IPS-18a (cell line): ENCODE data around the gene THUMPD3.

ENCODE experiments used
- H3K27ac ChIP-seq: one replicate; pipeline ENCODE4 v1.5.1; 2013; ENCODE audit warnings: low read length
- H3K27me3 ChIP-seq: one replicate; pipeline ENCODE4 v1.6.1; 2013; ENCODE audit warnings: mild to moderate bottlenecking, low read length; ENCODE audit not compliant: control insufficient read depth, insufficient read depth
- H3K36me3 ChIP-seq: one replicate; pipeline ENCODE4 v1.6.1; 2013; ENCODE audit warnings: low read depth, low read length; ENCODE audit not compliant: control insufficient read depth
- H3K4me1 ChIP-seq: one replicate; pipeline ENCODE4 v1.6.1; 2013; ENCODE audit warnings: low read depth, low read length; ENCODE audit not compliant: control insufficient read depth
- H3K4me3 ChIP-seq: one replicate; pipeline ENCODE4 v1.5.1; 2013; ENCODE audit warnings: low read length
- H3K9ac ChIP-seq: one replicate; pipeline ENCODE4 v1.6.1; 2013; ENCODE audit warnings: mild to moderate bottlenecking, low read length, moderate library complexity
- H3K9me3 ChIP-seq: one replicate; pipeline ENCODE4 v1.6.1; 2013; ENCODE audit warnings: low read depth, low read length; ENCODE audit not compliant: control insufficient read depth

THUMPD3 gene

DNA sequence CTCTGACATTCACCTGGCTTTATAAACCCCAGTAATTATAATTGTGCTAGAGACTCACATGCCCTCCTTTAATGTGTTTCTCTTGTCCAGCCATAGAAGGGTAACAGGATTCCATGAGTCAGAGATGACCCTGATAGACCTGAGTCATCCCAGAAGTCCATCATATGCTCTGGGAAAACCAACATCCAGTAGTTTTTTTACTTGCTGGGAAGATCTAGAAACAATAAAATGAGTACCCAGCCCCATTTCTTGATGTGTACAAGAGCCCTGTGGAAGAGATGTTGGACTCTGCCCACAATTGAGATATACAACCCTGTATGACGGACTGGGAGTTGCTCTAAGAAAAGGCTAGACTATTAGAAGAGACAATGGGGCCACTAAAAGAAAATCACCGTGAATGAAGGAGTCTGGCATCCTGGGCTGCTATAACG is 22.4 kb upstream of the THUMPD3 start:
- H3K27ac ChIP-seq = no peak overlapping the region
- H3K36me3 ChIP-seq = no peaks in the 10 kb centered on the region
- H3K4me3 ChIP-seq = no peak overlapping the region
- no peaks in the 10 kb centered on the region for H3K4me1 ChIP-seq
- no peak overlapping the region for H3K9ac ChIP-seq
- no peaks in the 10 kb centered on the region for H3K9me3 ChIP-seq
- H3K27me3 ChIP-seq = no peaks in the 10 kb centered on the region

DNA sequence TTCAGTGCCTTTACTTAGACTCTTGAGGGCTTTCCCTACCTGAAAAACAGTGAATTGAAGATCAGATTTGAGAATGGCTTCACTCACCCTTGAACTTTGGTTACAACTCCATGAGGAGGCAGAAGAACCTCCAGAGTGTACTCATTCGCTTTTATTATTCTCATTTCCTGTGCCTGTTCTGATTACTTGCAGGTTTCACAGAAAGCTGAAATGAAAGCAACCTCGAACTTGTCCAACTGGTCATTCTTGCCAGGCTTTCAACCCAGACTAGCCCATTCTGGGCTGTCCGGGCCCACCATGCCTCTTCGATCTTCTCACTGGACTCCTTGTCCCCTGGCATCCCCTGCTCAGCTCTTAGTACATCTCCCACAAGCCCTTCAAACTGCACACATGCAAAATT is 20.2 kb upstream of the THUMPD3 start:
- Histone ChIP-seq H3K4me1 (no peaks in the 10 kb centered on the region), H3K27me3 (no peaks in the 10 kb centered on the region), H3K9me3 (no peaks in the 10 kb centered on the region), H3K9ac (no peak overlapping the region), H3K36me3 (no peaks in the 10 kb centered on the region), H3K4me3 (no peak overlapping the region), H3K27ac (no peak overlapping the region)

DNA sequence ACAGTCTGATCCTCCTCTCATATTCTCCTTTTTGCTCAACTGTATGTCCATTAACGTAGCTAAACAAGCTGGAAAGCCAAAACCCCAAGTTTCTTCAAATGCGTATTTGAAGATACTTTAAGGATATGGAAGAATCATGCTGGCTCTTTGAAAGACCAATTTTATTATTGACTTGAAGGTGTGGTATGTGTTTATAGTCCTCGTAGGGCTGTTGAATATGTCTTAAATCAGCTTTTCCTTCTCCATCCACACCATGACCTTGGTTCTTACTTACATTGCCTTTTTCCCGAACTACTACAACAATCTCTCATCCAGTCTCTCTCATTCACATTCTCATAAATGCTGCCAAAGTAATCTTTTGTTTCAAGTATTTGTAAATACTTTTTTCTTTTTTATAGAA is 19.7 kb upstream of the THUMPD3 start:
- no peaks in the 10 kb centered on the region for H3K36me3 ChIP-seq

DNA sequence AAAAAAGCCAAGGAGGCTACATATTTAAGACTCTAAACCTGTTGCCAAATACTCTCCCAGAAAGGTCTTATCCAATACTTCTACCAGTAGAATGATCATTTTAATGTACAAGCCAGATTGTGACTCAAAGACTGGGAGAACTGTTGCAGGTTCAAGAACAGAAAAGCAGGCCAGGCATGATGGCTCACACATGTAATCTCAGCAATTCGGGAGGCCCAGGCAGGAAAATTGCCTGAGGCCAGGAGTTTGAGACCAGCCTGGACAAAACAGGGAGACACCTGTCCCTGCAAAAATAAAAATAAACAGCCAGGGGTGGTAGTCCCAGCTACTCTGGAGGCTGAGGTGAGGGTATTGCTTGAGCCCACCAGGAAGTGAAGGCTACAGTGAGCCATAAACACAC is 17.8 kb upstream of the THUMPD3 start:
- H3K4me1 ChIP-seq = peaks cover 4% of the 10 kb centered on the region
- no peaks in the 10 kb centered on the region for H3K27me3 ChIP-seq
- no peaks in the 10 kb centered on the region for H3K9me3 ChIP-seq
- no peak overlapping the region for H3K27ac ChIP-seq
- H3K4me3 ChIP-seq = no peak overlapping the region
- no peaks in the 10 kb centered on the region for H3K36me3 ChIP-seq
- no peak overlapping the region for H3K9ac ChIP-seq

More for the DNA sequence above, 19.7 kb upstream of the THUMPD3 start:
- no peak overlapping the region for H3K4me3 ChIP-seq
- H3K9ac ChIP-seq = no peak overlapping the region
- H3K9me3 ChIP-seq = no peaks in the 10 kb centered on the region
- H3K27me3 ChIP-seq = no peaks in the 10 kb centered on the region
- H3K27ac ChIP-seq = no peak overlapping the region
- H3K4me1 ChIP-seq = no peaks in the 10 kb centered on the region

DNA sequence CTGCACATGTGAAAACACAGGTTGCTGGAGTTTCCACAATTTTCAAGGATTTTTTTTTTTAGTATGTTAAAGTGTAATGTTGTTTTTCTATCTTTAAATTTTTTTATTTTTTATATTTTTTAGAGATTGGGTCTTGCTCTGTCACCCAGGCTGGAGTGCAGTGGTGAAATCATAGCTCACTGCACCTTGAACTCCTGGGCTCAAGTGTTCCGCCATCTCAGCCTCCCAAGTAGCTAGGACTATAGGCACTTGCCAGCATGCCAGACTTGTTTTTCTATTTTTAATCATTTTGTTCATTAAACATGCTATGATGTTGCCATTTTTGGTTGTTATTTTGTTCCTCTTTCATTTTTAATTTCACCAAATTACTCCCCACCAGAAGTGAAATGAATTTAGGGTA is 16.7 kb upstream of the THUMPD3 start:
- H3K9me3 ChIP-seq = no peaks in the 10 kb centered on the region
- no peak overlapping the region for H3K4me3 ChIP-seq
- H3K36me3 ChIP-seq = no peaks in the 10 kb centered on the region
- no peak overlapping the region for H3K27ac ChIP-seq
- no peaks in the 10 kb centered on the region for H3K27me3 ChIP-seq
- H3K4me1 ChIP-seq = peaks cover 15% of the 10 kb centered on the region
- no peak overlapping the region for H3K9ac ChIP-seq

DNA sequence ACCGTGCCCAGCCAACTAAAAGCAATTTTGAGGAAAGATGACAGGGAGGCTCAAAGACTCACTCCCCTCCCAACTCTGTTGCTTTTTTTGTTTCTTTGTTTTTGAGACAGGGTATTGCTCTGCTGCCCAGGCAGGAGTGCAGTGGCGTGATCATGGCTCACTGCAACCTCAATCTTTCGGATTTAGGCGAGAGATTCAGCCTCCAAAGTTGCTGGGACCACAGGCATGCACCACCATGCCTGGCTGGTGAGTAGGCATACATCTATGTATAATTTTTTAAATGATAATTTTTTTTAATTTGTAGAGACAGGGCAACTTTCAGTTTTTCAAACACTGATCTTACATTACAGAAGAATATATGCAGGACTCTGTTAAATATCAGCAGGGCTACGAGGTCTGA is 15.8 kb upstream of the THUMPD3 start:
- Histone ChIP-seq H3K4me1 (peaks cover 24% of the 10 kb centered on the region), H3K4me3 (no peak overlapping the region), H3K9me3 (no peaks in the 10 kb centered on the region), H3K36me3 (no peaks in the 10 kb centered on the region), H3K27me3 (no peaks in the 10 kb centered on the region), H3K9ac (no peak overlapping the region), H3K27ac (no peak overlapping the region)

DNA sequence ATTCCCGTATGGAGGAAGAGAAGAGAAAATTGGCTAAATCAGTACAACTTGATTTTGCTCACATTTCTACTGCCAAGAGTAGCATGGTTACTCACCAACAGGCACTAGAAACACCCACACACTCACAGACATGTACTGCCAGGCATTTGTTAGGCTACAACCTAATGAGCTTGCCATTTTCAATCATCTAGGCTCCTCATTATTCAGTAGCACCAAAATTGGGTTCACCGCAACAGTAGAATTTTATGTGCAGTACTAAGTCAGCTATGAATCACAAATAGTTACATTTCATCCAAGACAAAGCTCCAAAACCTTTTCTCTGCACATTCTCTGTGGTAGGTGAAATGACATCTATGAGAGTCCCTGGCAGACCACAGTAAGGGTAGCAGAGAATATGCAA is 15.0 kb upstream of the THUMPD3 start:
- Histone ChIP-seq H3K4me3 (no peak overlapping the region), H3K27me3 (no peaks in the 10 kb centered on the region), H3K9ac (no peak overlapping the region), H3K4me1 (peaks cover 32% of the 10 kb centered on the region), H3K9me3 (no peaks in the 10 kb centered on the region), H3K36me3 (no peaks in the 10 kb centered on the region), H3K27ac (no peak overlapping the region)

DNA sequence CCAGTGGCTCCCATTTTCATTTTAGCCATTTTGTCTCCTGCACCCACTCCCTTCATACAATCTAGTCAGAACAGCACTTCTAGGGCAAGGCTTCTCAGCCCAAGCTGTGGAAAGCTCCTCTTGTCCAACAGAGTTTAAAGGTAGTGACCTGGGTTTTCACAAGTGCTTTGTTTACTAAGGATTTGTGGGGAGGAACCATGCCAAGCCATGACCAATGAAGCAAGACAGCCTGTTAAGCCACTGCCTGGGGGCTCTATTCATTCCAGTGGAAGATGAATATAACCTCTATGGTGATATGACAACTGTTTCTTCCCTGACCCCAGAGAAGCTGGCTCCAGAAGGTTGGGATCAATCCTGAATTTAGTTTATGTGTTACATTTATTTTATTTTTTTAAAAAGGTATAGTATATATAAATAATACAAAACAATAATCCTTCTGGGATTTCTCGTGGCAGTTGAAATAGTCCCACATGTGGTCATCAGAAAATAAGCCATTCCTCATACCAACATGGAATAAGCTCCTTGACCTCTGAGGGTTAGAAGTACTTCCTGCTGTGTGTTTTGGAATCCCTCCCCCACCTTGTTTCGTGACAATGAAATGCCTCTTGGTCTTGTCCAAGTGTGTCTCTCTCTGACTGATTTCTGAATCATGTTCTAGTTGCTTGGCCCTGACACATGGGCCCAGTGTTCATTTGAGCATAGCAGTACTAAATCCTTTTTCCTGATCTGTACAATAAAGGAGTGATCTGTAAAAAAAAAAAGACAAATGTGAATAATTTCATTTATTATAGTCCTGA is 13.3 kb upstream of the THUMPD3 start:
- H3K27ac ChIP-seq = no peak overlapping the region
- H3K36me3 ChIP-seq = no peaks in the 10 kb centered on the region
- H3K4me3 ChIP-seq = no peak overlapping the region

DNA sequence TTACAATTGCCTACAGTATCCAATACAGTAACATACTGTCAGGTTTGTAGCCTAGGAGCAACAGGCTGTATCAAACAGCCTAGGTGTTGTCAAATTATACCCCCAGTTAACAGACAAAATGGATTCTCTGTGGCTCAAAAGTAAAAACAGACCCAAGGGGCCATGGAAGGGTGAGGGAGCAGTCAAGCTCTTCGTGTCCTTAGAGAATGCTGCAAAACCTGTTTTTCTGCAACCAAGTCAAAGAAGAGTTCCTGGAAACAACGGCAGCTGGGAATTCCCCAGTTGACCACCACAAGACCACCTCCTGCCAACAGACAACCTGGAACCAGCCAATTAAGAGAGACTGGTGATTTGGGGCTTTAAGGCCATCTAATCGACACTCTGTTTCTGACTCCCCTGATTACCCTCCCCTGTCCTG is 11.1 kb upstream of the THUMPD3 start:
- Histone ChIP-seq H3K9ac (peak overlapping the region; percentile 50), H3K9me3 (no peaks in the 10 kb centered on the region), H3K27ac (peak overlapping the region; percentile 86), H3K4me3 (peak overlapping the region; percentile 31), H3K4me1 (peaks cover 42% of the 10 kb centered on the region), H3K27me3 (no peaks in the 10 kb centered on the region), H3K36me3 (no peaks in the 10 kb centered on the region)

More for the DNA sequence above, 13.3 kb upstream of the THUMPD3 start:
- H3K27me3 ChIP-seq = no peaks in the 10 kb centered on the region
- H3K9ac ChIP-seq = no peak overlapping the region
- H3K9me3 ChIP-seq = no peaks in the 10 kb centered on the region
- peaks cover 42% of the 10 kb centered on the region for H3K4me1 ChIP-seq

DNA sequence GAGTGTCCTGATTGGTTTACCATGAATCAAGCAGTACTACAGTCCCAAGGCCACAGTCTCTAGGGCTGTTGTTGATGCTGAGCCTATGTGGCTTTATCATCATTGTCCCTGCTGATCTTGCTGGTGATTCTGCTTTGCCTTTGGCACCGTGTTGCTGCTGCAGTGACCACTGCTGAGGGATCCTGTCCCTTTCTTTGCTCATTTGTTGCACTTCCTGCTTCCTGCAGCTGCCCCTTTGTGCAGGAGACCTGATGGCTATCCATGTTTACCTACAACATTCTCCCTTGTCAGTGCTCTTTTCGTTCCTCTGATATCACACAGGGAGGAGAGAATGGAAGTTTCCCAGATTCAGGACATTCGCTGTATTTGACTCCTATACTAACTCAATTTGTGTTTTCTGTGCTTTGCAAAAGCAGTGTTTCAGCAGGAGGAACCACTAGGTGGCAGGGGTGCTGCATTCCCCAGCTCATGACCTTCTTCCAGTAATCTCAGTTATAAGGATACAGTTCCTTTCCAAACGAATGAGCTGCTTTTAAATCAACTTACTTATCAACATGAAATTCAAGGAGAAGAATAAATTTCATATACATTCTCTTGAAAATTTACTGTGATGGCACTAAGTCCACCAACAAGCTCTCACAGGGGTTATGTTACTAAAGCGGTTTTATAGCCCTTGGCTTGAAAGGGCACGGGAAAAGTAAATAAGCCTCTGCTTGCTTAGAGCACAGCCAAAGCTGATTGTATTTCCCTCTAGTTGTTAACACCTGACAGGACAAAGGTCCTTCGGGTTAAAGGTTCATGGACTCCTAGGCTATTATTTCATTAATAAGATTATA is 9.7 kb upstream of the THUMPD3 start:
- H3K4me3 ChIP-seq = no peak overlapping the region
- H3K27ac ChIP-seq = peak overlapping the region; percentile 86

DNA sequence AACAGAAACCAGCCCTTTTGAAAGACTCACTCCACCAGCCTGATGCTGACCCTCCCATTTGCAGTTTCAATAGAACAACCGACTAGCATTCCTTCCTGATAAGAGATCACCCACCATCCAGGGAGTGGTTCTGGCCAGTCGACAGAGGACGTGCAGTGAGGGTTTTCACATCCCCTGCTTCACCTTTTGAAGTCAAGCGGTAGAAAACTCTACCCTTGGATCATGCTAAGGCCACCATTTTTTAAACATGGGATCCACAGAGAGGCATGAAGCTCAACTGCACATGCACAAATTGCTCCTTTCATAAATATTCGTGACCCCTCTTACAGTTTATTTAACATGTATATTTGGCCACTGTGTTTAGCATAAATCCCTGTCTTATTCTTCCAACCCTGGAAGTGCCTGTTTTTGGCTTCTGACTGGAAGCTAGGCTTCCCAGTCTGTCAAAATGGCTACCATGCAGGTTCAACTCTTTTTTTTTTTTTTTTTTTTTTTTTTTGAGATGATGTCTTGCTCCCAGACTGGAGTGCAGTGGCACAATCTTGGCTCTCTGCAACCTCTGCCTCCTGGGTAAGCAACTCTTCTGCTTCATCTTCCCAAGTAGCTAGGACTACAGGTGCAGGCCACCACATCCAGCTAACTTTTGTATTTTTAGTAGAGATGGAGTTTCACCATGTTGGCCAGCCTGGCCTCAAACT is 1.0 kb upstream of the THUMPD3 start:
- H3K9me3 ChIP-seq = no peaks in the 10 kb centered on the region
- no peaks in the 10 kb centered on the region for H3K27me3 ChIP-seq
- peak overlapping the region; percentile 96 for H3K4me3 ChIP-seq
- no peak overlapping the region for H3K27ac ChIP-seq
- H3K36me3 ChIP-seq = peaks cover 21% of the 10 kb centered on the region
- H3K9ac ChIP-seq = peak overlapping the region; percentile 95
- H3K4me1 ChIP-seq = no peaks in the 10 kb centered on the region

More for the DNA sequence above, 9.7 kb upstream of the THUMPD3 start:
- Histone ChIP-seq H3K36me3 (no peaks in the 10 kb centered on the region), H3K9ac (peak overlapping the region; percentile 50), H3K4me1 (peaks cover 42% of the 10 kb centered on the region), H3K9me3 (no peaks in the 10 kb centered on the region), H3K27me3 (no peaks in the 10 kb centered on the region)
